SIG-M5 (cell line): ENCODE measurements around the gene GPATCH8.
"Not testable (repeated sequence)": the region's sequence is repeated elsewhere in the genome, so short reads cannot be mapped to it uniquely, and the experiment has no call there.

Experiments
- DNase-seq: peaks from one replicate; lab custom pipeline; 2025; lab: John Stamatoyannopoulos, UW

The GPATCH8 gene

GRCh38 chr17:44503147-44504029 lies at the start of gene GPATCH8:
Gene GPATCH8 (minus strand): TSS chr17:44503406. CDS start chr17:44503370, 36 bp downstream.
- DNase-seq = peak; percentile 41

DNA sequence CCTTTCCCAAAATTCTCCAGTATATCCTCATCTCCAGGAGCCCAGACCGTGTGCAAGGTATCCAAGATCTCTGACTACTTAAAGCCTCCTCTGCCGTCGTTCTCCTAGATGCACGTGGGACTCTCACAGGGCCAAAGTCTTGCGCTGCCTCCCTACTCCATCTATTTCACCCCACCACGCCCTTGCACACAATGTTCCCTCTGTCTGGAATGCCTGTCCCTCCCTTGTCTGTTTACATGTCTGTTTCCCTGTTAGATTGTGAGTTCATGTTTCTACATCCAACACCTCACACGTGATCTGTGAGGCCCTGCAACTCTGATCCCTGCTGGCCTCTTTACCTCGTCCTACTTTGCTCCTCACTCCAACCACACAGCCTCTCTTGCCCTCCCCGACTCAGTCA lies 49.2 kb upstream of the GPATCH8 start:
- no peak for DNase-seq

DNA sequence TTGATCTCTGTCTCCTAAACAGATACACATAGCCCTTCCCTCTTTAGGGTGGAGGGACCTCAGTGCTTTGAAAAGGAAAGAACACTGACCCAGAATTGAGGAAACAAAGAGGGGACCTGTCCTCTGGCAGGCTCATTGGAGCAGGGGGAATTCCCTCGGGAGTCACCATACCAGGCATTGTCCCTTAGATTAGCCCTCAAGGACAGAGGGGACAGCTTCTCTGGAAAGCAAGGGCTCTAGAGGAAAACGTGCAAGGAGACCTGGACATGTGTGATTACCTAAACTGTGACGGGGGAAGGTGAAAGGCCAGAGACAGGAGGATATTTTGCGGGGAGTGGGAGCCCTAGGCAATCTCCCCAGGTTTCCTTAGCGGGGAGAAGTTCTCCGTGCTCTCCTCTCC lies 46.5 kb upstream of the GPATCH8 start:
- no peak for DNase-seq

GRCh38 chr17:44548376-44549230 lies 45.4 kb upstream of the GPATCH8 start:
- no peak for DNase-seq

DNA sequence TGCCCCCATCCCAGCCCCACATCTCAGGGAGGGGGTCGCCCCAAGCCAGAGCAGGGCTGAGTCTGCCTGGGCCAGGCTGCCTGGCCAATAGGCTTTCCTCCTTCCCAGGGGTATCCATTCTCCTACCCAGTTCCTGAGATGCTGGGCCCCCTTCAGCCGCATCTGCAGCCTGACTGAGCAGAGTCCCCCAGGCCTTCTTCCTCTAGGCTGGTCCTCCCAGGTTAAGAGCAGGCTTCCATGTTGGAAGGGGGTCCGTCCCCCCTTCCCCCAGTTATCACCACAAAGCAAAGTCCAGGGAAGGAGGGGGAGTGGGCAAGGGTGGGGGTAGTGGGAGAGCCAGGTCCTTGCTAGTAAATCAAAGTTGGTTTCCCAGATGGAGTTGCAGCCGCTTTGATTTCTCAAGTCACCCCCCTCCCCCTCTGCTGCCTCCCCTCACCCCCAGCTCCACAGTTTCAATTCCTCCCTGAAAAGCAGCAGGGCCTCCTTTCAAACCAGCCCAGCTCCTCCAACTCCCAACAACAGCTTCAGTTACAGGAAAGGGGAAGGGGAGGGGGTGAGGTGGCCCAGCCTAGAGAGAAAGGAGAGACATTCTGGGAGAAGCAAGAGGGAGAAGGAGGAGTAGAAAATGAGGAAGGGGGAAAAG lies 44.5 kb upstream of the GPATCH8 start:
- DNase-seq = no peak

DNA sequence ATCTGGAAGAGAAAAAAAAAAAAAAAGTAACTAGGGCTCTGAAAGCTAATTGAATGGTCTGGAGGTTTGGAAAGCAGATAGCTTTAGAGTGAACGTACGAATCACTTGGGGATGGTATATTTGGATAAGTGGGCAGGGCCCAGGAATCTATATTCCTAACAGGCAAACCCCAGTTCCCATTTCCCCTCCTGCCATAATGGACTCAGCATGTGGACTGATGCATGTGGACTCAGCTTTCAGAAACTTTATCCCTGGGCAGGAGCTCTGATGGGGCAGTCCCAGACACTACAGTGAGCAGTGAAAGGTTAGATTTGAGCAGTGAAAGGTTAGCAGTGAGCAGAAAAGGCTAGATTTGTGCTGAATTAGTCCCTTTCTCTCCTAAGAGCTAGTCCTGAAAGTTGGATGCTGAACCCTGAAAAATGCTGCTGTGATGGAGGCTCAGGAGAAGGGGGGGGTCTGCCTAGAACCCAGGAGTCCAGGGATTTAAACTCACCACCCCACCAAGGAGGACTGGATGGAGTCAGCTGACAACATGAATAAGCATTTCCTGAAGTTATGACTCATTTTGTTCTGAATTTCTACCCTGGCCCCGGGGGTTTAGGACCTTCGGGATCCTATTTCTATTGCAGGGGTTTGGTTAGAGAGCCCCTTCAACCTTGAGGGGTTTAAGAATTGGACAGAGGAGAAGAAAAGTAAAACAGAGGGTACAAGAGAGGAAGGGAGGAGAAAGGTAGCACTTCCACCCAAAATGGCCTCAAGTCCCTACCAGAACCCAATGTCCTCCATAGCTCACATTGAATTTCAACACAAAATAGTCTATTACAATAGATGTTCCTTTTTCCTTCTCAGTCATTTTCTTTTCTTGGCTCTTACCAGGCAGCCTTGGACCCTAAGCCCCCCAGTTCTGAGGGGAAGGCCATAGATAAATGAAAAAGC lies 43.7 kb upstream of the GPATCH8 start:
- DNase-seq = no peak

DNA sequence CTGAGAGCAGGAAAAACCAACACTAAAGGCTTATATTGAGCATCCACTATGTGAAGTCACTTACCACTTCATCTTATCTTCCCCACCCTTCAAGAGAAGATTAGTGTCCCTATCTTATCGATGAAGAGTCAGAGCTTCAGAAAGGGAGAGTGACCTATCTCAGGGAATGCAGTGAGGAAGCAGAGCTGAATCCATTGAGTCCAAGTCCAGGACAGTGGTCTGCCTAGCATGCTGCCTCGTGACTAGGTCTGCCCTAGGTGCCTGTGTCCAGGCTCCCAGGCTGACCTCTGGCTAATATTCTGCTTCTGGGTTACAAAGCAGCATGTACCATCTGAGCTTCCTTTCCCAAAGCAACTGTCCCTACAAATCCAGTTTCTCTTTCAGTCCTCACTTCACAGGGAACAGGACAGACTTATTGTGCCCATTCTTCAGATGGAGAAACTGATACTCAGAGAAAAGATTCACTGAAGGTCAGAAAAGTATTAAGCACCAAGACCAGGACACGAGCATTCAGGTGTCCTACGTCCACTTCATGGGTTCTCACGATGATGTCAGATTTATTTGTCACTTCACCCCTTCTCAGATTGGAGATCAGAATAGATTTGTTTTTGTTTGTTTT lies 40.8 kb upstream of the GPATCH8 start:
- DNase-seq = no peak

GRCh38 chr17:44543213-44543904 lies 40.2 kb upstream of the GPATCH8 start:
- no peak for DNase-seq

DNA sequence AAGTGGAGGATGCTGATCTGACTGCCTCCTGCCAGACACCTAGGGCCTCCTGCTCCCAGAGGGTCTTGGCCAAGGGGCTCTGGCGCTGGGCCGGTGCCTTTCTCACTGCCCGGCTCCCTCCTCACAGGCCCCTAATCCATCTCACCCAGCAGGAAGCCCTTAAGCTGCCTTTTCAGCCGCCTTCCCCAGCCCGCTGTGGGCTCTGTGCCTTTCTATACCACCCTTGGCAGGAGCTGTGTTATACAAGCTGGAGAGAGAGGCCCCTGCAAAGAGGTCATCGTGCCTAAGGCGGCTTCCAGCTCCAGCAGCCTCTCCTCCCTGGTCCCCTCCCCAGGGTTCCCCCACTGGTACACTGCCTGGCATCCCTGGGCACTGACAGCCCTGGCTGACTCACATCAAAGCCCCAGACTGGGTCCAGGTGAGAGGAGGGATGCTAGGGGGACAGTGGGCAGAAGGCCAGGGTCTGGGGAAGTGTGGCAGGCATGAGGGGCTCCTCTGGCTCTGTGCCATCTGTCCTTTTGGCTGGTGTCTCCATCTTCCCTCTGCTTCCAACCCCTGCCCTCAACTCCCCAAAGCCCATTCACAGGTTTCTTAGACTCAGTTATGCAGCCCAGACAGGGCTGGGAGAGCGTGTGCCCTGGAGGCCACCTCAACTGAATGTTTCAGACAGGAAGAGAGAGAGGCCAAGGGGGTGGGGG lies 38.8 kb upstream of the GPATCH8 start:
- no peak for DNase-seq

GRCh38 chr17:44540246-44541084 lies 37.3 kb upstream of the GPATCH8 start:
- no peak for DNase-seq

- no peak for DNase-seq
These were observed 36.5 kb upstream of the GPATCH8 start for GRCh38 chr17:44539673-44540072.

DNA sequence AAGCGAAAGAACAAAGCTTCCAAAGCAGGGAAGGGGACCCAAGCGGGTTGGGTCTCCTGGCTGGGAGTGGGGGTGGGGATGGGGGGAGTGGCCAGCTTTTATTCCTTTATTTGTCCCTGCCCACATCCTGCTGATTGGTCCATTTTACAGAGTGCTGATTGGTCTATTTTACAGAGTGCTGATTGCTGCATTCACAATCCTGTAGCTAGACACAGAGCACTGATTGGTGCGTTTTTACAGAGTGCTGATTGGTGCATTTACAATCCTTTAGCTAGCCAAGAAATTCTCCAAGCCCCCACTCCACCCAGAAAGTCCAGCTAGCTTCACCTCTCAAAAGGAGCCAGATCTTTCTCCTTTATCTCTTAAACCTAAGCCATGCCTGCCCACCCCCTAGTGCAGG lies 34.7 kb upstream of the GPATCH8 start:
- DNase-seq = not testable (repeated sequence)

GRCh38 chr17:44536090-44536953 lies 33.1 kb upstream of the GPATCH8 start:
- no peak for DNase-seq

DNA sequence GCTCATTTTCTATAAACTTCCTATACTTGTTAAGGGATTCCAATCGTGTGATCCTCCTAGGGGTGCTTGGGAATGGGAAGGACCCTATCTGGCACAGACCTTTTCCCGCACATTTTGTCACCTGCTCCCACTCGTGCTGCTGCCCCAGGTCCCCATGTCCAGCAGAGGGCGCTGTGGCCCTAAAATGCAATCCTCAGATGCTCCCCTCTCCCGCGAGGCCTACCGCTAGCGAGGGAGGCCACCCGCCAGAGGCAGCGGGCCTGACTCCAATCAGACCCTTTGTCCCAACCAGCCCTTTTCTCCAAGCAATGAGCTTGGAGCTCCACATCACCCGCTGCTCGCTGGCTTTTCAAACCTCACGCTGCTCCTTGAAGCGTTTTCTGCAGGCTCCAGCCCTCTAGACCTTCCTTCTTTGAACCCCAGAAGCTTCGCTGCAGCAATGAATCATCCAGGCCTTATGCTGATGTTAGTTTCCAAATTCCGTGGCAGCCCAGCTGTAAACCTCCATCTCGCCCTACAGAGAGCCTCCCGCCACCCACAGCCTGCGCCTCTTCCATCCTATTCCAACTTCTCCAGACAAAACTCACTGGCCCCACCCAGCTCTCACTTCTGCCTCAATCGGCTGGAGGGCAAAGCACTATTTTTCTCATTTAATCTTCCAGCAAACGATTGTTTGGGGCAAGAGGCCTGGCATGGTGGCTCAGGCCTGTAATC lies 30.5 kb upstream of the GPATCH8 start:
- no peak for DNase-seq

GRCh38 chr17:44530896-44531418 lies 27.8 kb upstream of the GPATCH8 start:
- no peak for DNase-seq

- no peak for DNase-seq
These were observed 26.7 kb upstream of the GPATCH8 start for GRCh38 chr17:44529864-44530263.

GRCh38 chr17:44527954-44528353 lies 24.7 kb upstream of the GPATCH8 start:
- no peak for DNase-seq
